NCI-H345 (cell line): Measurements from ENCODE around the gene OSCP1.

Experiments
- DNase-seq: peaks from one replicate; lab custom pipeline; 2025; lab: John Stamatoyannopoulos, UW

The OSCP1 gene

DNA sequence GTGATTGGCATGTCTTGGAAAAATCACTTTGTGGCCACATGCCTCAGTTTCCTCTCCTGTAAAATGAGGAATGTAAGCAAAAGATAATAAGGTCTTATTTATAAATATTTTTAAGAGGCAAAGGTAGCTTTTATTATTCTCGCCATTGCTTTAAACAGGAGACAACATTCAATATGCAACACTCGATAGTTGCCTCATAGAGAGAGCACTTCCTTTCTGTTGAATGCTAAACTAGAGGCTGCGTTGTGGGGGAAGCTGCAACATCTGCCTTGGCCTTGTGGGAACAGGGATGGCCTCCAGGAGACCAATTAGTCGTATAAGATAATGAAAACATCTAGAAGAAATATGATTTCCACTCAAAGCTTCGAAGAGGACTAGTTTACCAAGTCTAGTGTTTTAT, 3.5 kb downstream of the OSCP1 start:
- no peak for DNase-seq

DNA sequence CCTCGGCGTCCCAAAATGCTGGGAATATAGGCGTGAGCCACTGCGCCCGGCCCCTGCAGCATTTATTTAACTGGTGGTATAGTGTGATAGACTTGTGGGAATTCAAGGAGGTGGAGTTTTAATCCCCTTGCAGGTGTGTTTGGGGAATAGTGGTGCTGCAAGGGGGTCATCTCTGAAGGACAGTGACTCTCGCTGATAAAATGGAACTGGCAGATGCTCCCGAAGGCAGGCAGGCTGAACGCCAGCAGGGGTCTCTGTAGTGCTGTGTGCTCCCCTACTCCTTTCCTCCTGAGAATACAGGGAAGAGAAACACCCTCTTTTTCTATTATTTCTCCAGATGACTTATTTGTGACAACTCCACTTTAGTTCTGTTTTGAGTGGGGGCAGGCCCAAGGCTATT, 4.0 kb downstream of the OSCP1 start:
- DNase-seq: no peak

DNA sequence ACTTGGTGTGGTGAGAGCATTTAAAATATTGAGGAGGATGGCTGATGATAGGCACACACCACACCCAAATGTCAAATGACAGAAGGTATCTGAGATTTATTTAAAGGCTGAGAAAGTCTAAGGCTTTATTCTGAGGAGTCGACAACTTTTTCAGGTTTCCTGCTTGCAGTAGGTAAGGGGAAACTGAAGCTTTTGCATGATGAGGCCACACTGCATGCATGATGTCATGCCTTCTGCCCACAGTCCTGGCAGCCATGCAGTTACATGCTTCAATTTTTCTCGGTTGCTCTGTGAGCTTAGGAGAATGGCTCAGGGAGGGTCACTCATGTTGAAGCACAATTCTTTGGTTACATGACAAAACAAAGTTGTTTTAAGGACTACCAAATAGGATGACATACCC, 7.0 kb downstream of the OSCP1 start:
- DNase-seq: no peak

DNA sequence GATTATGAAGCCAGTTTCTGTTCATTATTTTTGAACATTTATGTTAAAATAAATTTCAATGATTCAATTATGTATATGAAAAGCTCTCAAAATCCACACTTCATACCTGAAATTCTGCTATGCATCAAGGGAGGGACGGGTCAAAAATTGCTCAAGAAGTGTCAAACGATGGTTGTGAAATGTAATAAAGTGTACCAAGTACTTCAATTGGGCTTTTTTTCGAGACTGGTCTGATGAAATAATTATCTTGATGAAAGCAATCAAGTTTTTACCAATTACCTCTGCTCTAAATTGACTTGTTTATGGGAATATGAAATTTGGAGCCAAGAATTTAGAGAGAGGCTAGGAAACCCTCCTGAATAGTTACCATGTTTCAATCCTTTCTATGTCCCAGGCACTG, 7.9 kb downstream of the OSCP1 start:
- no peak for DNase-seq

DNA sequence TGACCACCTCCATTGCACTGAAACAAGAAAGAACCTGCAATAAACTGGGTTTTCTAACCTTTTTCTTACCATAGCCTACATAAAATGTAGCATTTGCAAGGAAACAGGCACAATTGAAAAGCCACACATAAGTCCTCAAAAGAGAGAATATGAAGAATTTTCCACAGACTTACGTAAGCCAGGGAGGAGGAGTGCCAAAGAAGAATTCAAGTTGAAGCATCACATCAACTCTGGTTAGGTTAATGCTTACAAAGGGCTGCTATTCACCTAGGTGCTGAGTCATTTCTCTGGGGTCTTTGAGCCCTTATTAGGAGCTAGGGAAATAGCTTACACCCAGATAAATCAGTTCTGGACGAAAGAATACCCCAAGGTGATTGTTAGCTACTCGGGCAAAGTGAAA, 9.6 kb downstream of the OSCP1 start:
- DNase-seq: no peak

DNA sequence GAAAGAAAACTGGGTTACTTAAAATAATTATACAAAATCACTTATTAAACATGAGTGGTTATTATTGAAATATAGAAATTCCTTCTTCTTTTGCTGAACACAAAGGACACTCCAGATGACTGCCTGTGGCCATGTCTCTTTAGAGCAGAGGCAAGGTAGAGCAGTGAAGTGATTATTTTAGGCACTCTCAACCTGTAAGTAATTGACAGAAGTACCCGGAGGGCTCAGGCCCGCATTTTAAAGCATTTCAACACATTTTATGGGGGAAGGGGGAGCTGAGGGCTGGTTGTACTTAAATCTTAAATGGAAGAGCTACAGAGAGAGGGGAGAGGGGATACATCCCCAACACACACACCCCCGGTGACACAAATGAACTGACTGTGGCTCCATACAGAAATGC, 10.2 kb downstream of the OSCP1 start:
- DNase-seq: no peak

DNA sequence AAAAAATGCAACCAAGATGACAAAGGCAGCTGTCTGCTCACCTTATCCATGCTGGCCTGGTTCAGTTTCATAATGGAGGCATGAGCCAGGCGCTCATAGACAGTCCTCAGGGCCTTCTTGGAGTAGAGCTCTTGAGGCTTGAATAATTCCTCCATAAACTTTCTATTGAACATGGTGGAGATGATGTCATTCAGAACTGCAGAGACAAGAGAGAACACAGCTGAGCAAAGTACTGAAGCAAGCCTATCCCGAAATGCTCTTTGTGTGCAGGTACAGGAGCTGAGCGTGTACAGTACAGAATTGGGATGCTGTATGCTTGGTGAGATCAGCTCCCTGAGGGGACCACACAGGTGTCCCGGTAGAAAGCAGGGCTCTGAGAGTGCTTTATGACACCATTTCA, 11.5 kb downstream of the OSCP1 start:
- no peak for DNase-seq

DNA sequence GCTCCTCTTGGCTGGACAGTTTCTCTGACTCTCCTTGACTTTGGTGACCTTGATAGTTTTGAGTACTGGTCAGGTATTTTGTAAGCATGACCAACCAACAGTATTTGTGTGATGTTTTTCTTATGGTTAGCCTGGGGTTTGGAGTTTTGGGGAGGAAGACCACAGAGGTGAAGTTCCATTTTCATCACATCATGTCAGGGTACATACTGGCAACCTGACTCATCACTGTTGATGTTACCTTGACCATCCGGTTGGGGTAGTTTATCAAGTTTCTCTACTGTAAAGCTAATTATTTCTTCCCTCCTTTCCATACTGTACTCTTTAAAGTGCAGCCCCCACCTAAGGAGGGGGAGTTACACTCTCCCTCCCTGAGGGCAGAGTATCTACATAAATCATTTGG, 13.4 kb downstream of the OSCP1 start:
- no peak for DNase-seq

DNA sequence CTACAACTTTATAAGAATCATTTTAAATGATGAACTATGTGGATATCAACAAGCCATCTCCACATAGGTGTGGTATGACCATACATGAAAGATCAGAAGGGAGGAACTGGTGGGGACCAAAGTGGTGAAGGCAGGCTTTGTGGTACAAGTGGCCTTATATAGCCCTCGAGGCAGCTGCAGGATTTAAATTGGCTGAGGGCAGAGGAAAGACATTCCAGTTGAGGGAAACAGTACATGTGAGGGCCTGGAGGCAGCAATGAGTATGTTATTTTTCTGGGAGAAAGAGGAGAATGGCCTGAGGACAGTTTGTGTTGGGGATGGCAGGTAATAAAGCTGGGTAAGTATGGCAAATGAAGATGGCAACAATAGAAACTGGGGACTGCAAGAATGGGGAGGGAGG, 17.1 kb downstream of the OSCP1 start:
- DNase-seq: no peak

DNA sequence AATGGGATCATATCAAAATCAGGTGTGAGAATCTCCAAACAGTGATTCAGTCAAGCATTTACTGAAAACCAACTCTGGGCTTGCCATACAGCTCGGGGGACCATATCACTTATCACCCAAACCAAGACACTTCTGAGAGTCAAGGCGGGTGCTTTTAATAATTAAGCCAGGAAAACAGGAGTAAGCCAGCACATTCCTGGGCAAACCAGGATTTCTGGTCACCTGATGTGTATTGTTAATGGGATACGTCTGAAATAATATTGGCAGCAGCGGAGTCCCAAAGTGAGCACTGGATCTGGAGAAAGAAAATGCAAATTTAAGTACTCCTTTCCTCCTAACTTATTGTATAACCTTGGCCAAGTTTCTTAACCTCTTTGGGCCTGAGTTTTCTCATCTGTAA, 17.6 kb downstream of the OSCP1 start:
- DNase-seq: no peak

DNA sequence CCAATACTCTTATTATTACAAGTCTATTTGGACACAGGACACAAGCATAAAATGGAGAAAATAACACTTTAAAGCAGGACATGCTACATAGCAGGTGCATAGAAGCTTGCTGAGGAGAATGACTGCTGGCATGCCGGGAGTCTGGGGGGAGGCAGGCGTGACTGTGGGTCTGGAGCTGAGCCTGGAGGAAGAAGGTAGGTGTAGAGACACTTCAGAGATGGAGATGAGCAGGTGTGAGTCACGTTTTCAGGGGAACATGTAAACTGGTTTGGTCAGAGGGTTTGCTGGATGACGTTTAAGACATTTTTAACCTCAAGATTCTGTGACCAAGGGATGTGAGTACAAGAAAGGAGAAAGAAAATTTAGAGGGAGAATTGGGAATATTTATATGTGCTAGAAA, 24.5 kb downstream of the OSCP1 start:
- no peak for DNase-seq

DNA sequence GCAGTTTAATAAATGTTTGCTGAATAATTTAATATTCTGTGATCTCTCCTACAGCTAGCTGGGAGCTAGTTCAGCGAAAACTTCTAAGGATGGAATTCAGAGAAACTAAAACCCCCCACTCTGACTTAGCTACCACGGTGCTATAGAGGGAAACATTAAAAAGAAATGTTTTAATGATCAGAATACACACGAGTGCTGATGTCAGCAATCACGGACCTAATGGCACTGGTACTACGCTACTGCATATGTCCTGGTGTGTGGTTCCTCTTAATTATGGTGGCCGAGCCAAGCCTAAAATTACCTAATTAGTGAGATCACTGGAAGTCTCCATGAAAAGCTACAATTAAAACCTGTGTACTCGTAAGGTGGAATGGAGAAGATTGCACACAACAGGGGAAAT, 28.6 kb downstream of the OSCP1 start:
- no peak for DNase-seq

DNA sequence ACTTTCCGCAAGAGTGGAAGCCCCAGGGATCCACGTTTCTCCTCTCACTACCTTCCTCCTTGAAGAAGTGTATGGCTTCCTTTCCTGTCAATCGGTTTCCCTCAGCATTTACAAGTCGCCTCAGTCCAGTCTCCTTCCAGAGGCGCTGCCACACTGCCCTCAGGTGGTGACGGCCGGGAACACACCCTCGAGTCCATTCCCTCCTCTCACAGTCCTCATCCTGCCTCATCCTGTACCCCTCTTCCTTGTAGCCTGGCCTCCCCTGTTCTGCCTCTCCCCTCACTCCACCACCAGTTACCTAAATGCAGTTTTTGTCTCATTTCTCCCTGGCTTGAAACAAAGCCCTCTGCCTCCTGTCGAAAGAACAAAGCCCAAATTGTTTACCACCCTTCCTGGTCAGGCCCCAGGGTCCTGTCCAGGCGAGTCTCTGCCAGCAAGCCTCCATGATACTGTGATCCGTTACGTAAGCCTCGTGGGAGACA, 29.4 kb downstream of the OSCP1 start:
- peak; percentile 62 for DNase-seq

DNA sequence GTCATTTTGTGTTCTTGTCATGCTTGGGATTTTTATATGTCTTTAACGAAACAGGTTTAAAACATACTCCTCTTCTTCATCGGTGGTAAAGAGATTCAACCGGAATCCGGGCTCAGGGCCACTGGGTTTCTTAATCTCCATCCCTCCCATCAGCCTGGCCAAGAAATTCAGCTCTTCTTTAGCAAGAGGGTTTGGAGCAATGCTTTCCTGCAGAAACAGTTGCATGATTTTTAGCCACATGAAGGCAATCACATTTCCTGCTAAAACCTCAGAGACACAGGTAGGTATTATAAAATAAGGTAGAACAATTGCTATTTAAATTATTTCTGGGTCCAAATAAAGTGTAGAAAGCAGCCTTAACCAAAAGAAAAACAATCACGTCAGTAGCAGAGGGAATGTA, 29.8 kb downstream of the OSCP1 start:
- DNase-seq: no peak

DNA sequence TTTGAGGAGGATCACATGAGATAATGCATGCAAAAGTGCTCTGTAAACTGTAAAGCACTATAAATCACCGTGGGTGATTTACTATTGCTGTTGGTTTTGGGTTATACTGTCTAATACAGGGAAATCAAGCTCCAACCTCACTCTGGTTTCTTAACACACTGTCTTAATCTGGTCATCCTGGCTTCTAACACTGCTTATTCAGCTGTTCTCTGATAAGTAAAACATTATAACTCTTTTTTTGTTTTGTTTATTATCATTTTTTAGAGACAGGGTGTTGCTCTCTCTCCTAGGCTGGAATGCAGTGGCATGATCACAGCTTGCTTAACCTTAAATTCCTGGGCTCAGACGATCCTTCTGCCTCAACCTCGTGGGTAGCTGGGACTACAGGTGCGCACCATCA, 30.7 kb downstream of the OSCP1 start:
- no peak for DNase-seq

DNA sequence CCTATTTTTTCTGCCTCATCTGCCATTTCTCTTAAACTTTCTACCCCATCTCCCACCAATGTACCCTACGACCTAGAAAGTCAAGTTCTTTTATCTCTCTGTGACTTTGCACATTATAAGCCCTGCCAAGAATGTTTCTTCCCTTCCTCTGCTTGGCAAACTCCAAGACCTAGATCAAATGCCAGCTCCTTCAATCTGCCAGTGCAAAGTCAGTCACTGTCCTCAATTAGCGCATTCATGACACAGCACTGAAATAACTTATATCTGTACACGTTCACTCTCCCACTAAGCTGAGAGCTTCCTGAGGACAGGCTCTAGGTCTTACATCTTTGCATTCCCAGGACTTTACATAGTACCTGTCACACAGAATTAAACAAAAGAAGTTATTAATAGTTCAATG, 31.1 kb downstream of the OSCP1 start:
- DNase-seq: no peak

DNA sequence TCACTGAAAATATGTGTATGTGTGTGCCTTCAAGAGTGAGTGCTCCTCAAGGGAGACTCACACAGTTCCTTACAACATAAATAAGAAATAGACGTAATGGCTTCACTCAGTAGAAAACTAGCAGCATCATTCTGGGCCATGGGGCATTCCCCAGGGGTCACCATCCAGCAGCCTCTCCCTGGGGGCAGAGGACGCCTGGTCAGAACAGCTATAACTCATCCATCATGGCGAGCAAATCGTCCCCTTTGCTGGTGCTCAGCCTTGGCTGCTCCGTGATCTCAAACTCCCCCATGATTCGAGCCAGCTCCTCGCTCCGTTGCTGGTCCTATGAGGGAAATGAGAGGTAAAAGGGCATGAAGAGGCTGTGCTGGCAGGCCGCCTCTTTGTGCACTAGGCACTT, 32.3 kb downstream of the OSCP1 start:
- no peak for DNase-seq

DNA sequence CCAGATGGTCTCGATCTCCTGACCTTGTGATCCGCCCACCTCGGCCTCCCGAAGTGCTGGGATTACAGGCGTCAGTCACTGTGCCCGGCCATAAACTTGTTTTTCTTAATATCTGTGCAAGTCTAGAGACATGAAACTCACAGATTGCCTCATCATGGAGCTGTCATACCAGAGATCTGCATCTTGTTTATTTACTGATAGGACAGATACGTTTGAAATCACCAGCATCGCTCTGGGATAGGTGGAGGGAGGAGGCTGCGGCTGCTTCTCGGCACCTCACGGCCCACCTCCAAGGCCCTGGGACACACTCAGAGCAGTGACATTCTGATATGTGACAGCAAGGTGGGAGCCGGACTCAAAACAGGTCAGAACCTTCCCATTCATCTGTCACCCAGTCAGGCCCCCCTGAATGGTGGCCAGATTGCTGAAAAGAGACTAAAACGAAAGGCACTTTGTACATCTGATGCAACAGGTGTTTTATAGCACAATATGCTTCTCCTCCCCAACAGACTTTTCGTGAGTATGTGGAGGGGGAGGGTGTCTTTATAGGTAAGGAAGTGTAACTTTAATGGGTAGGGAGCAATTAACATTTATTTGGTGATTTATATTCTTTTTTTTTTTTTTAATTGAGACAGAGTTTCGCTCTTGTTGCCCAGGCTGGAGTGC, 34.5 kb downstream of the OSCP1 start:
- no peak for DNase-seq

DNA sequence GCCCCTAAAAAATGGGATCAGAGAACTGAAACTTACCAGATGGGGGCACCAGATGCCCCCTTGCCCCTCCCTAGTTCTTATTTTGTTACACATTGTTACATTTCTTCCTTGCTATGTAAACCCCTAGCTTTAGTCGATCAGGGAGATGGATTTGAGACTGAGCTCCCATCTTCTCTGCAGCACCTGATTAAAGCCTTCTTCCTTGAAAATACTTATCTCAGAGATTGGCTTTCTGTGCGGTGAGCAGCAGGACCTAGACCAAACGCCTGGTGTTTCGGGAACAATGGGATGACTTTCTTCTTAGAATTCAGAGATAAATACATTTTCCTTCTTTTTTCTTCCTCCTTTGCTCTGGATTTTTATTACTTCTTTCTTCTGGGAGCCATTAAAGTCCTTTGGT, 35.9 kb downstream of the OSCP1 start:
- no peak for DNase-seq

DNA sequence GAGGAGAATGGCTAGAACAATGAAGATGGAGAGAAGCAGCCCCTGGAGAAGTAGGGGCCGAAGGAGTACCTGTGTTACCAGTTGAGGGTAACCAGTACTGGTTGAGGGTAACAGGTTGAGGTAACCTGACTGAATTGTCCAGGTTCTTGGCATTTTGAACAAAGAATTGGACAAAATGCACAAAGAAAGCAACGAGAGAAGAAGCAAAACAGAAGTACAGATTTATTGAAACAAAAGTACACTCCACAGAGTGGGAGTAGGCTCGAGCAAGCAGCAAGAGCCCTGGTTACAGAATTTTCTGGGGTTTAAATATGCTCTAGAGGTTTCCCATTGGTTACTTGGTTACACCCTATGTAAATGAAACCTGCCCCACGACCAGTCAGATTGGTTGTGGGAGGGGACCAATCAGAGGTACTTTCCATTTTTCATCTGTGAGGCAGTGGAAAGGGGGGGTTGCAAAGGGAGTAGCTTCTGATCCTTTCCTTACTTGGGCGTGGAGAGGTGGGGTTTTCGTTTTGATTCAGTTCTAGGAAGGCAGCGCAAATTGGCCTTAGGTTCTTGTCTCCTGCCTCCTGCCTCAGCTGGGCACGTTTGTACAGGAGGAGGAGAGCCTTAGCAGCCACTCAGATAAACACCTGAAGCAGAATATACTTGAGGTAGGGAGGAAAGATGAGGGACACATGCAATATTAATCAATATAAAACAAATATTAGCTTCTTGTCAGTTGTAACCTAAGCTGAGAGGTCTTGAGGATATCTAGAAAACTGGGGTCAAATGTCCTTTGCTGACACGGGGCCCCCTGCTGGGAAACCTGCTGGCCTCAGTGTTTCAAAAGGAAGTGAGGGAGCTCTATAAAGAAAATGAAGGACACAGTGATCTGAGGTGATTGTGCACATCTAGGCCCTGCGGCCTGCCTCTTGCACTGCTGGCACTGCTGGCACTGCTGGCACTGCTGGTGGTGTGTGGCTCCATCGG, 38.3 kb downstream of the OSCP1 start:
- DNase-seq: no peak

DNA sequence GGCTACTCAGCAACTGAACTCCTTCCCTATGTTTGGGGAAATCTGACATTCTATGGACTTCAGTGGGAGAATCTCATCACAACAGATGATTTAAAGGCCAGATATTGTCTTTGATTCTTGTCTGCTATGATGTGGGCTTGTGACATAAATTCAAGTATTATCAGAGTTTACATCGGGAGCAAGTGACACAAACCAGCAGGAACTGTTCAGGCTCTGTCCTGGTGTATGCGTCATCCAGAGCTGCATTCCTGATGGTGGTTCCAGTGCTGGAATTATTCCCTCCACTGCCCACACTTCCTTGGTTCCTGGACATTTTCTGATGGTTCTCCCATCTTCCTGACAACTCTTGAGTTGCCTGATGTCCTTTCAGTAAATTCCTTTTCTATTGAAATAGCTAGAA, 41.8 kb downstream of the OSCP1 start:
- no peak for DNase-seq

DNA sequence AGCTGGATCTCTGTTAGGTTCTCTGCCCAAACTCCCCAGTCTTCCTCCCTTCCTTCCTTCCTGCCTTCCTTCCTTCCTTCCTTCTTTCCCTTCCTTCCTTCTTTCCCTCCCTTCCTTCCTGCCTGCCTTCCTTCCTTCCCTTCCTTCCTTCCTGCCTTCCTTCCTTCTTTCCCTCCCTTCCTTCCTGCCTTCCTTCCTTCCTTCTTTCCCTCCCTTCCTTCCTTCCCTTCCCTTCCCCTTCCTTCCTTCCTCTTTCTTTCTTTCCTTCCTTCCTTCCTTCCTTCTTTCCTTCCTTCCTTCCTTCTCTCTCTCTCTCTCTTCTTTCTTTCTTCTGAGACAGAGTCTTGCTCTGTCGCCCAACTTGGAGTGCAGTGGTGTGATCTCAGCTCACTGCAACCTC, 43.8 kb downstream of the OSCP1 start:
- DNase-seq: no peak

DNA sequence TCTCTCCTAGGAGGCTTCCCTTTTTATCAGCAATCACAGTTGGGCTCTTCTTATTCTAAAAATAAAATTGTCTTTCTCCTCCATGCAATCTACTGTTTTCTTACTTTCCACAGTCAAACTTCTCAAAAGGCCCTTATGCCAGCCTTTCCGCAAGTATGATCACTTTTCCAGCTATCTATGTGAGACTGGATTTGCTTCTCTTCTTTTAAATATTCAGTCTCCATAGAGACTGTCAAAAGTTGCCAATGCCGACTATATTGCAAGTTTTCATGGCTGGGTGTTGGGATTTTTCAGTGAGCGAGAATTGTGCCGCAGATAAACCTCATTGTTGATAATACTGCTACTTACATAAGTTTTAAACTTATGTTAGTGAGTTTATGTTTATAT, 47.8 kb downstream of the OSCP1 start:
- DNase-seq: no peak
